ENCODE data around the gene OCRL.

GRCh38 chrX:129512409-129512808, 27.6 kb upstream of the OCRL start:
- TF ChIP-seq KLF13 (CRISPR knock-in tag; IDR thresholded peaks at IDR 0.05) (no peak), TFDP2 (CRISPR knock-in tag; IDR thresholded peaks at IDR 0.05) (no peak), TSC22D2 (CRISPR knock-in tag; IDR thresholded peaks at IDR 0.05; ENCODE audit: borderline replicate concordance) (no peak), TAF1 (CRISPR knock-in tag; IDR thresholded peaks at IDR 0.05) (no peak), THYN1 (CRISPR knock-in tag; IDR thresholded peaks at IDR 0.05; ENCODE audit: borderline replicate concordance, low read depth) (no peak), POLR2A (IDR thresholded peaks at IDR 0.05; ENCODE audit: insufficient read depth in 1 of 2, low read depth in 2 of 2, low read length in 2 of 2) (no peak), CCDC6 (CRISPR knock-in tag; IDR thresholded peaks at IDR 0.05) (no peak), EP300 (IDR thresholded peaks at IDR 0.05; ENCODE audit: low read depth in 2 of 2, low read length in 2 of 2) (no peak), EP300 (CRISPR knock-in tag; IDR thresholded peaks at IDR 0.05; ENCODE audit: borderline replicate concordance) (no peak), NFIC (IDR thresholded peaks at IDR 0.05; ENCODE audit: low read length) (no peak), NR1H2 (CRISPR knock-in tag; IDR thresholded peaks at IDR 0.05; ENCODE audit: borderline replicate concordance, low read depth) (no peak)

Data from HepG2 (cell line).